MCF 10A (cell line): ENCODE measurements around the gene AGER. TPM values are rescaled to one million over a fixed set of nuclear protein-coding genes. Genes with fewer than 3 reads are reported as not detected.

Experiments used
- BruUV-seq: library from RNA; stranded (reverse); fragments of 400-500 nt; replicated peaks from 2 replicates; lab custom pipeline; 2021; lab: Mats Ljungman, UMichigan
- CTCF ChIA-PET: fragments of 300-600 bp; sonication (Branson Sonifier 250); formaldehyde crosslinking; extraction: SDS; loops from one replicate; lab custom pipeline; 2021; ENCODE audit warnings: antibody characterized with exemption, inconsistent platforms; lab: Yijun Ruan, JAX
- POLR2A ChIA-PET: fragments of 300-600, 350-650 bp; sonication (Branson Sonifier 250); formaldehyde crosslinking; extraction: SDS; loops from one replicate; lab custom pipeline; 2020; ENCODE audit warnings: antibody characterized with exemption, inconsistent platforms; lab: Yijun Ruan, JAX
- DNase-seq: peaks from one replicate; pipeline ENCODE4 v3.0.0-alpha.2; 2018; ENCODE audit not compliant: unreplicated experiment
- H3K27ac Mint-ChIP-seq: one replicate; pipeline ENCODE4 v1.8.0; 2022; ENCODE audit warnings: mild to moderate bottlenecking, low read depth, mixed read lengths; ENCODE audit not compliant: unreplicated experiment
- H3K27me3 Mint-ChIP-seq: one replicate; pipeline ENCODE4 v1.8.0; 2022; ENCODE audit warnings: mixed read lengths; ENCODE audit not compliant: insufficient read depth, unreplicated experiment
- H3K36me3 Mint-ChIP-seq: one replicate; pipeline ENCODE4 v1.8.0; 2022; ENCODE audit warnings: mild to moderate bottlenecking, moderate library complexity, mixed read lengths; ENCODE audit not compliant: insufficient read depth, unreplicated experiment
- H3K4me1 Mint-ChIP-seq: one replicate; pipeline ENCODE4 v1.8.0; 2022; ENCODE audit warnings: mixed read lengths; ENCODE audit not compliant: insufficient read depth, unreplicated experiment
- H3K4me3 Mint-ChIP-seq: one replicate; pipeline ENCODE4 v1.8.0; 2022; ENCODE audit warnings: mild to moderate bottlenecking, moderate library complexity, mixed read lengths; ENCODE audit not compliant: unreplicated experiment
- H3K9me3 Mint-ChIP-seq: one replicate; pipeline ENCODE4 v1.8.0; 2022; ENCODE audit warnings: mixed read lengths; ENCODE audit not compliant: unreplicated experiment
- intact Hi-C: fragments of 100-400 bp; cut with micrococcal nuclease; formaldehyde crosslinking; loops from 2 replicates; pipeline ENCODE4 v1.14.1; 2022
- total RNA-seq: library from RNA; stranded (reverse); gene quantifications from 2 replicates; pipeline ENCODE4 v1.2.3, GENCODE V29; 2022
- TF ChIP-seq, protein P1 (sequence below): fragments of 200-600 bp; IDR thresholded peaks from one replicate; pipeline ENCODE4 v1.8.0; 2022; ENCODE audit warnings: antibody characterized with exemption, mild to moderate bottlenecking; ENCODE audit not compliant: unreplicated experiment

The AGER gene
- total RNA-seq, 1 experiment from 2014 or later, result 8.0 TPM

DNA sequence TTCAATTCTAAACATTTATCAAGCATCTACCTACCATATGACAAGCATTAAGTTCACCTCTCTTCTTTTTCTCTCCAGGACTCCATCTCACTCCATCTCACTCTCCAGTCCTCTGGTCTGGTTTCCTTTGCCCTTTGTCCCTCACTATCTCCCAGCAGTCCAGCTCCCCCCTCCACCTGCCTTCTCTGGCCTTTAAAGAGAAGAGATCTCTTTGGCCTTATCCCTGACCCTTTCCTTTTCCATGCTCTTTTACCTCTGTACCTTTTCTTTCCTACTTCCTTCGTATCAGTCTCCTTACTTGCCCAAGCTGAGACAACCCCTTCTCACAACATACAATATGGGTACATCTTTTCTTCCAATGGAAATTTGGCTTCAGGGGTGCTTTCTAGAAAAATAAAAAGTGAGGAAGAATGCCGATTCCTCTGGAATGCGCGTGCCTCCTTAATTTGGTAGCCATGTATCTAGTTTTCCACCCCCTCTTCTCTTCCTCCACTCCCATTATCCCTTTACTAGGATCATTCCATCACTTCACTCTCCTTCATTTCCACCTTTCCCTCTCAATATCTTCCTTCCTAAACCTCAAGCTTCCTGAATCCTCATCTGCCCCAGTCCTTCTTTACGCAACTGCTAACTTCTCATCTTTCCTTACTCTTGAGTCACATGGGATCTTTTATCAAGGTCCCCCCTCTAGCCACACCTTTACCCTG is 7.4 kb downstream of the AGER start:
- TF ChIP-seq, protein P1, sequence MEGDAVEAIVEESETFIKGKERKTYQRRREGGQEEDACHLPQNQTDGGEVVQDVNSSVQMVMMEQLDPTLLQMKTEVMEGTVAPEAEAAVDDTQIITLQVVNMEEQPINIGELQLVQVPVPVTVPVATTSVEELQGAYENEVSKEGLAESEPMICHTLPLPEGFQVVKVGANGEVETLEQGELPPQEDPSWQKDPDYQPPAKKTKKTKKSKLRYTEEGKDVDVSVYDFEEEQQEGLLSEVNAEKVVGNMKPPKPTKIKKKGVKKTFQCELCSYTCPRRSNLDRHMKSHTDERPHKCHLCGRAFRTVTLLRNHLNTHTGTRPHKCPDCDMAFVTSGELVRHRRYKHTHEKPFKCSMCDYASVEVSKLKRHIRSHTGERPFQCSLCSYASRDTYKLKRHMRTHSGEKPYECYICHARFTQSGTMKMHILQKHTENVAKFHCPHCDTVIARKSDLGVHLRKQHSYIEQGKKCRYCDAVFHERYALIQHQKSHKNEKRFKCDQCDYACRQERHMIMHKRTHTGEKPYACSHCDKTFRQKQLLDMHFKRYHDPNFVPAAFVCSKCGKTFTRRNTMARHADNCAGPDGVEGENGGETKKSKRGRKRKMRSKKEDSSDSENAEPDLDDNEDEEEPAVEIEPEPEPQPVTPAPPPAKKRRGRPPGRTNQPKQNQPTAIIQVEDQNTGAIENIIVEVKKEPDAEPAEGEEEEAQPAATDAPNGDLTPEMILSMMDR, result no peak
- H3K4me3 Mint-ChIP-seq, result peak overlapping the region; percentile 79
- TSS peak; percentile 78 for BruUV-seq
- H3K9me3 Mint-ChIP-seq, result no peaks in the 10 kb centered on the region
- H3K36me3 Mint-ChIP-seq, result peaks cover 42% of the 10 kb centered on the region
- ChIA-PET POLR2A (interaction anchor here (0.6 to 5.0 kb wide), 26 partner anchors 9 to 1074 kb away, joined by 3 to 112 read pairs (median 4); partner anchors contain the start of genes ATF6B, BRD2, DXO and EHMT2), CTCF (interaction anchor here (0.6 to 1.3 kb wide), 3 partner anchors 14 to 292 kb away, joined by 3 to 4 read pairs (median 3); partner anchors contain the start of gene PBX2)
- H3K27ac Mint-ChIP-seq, result peak overlapping the region; percentile 91
- H3K4me1 Mint-ChIP-seq, result peaks cover 58% of the 10 kb centered on the region
- no peaks in the 10 kb centered on the region for H3K27me3 Mint-ChIP-seq
- DNase-seq, result no peak
- intact Hi-C loops, result loop anchor here (1.0 kb wide), 1 partner anchor 22 kb away; the partner anchor contains the start of gene PPT2

GRCh38 chr6:32175711-32176475 is 8.2 kb downstream of the AGER start, which contains the start of gene AGPAT1:
Gene AGPAT1 (minus strand): TSS chr6:32176084. CDS start chr6:32171496, 4,588 bp downstream.
- Mint-ChIP-seq H3K27me3 (no peaks in the 10 kb centered on the region), H3K9me3 (no peaks in the 10 kb centered on the region), H3K27ac (peak within 1 kb of the TSS; percentile 91), H3K4me3 (peak within 1 kb of the TSS; percentile 79), H3K4me1 (peaks cover 53% of the 10 kb centered on the region), H3K36me3 (peaks cover 37% of the 10 kb centered on the region)
- BruUV-seq, result no TSS peak
- peak; percentile 95 for DNase-seq
- ChIA-PET POLR2A (interaction anchor here (1.0 to 5.0 kb wide), 14 partner anchors 8 to 795 kb away, joined by 3 to 112 read pairs (median 6); partner anchors contain the start of genes ATF6B, DXO, FKBPL and GPSM3), CTCF (interaction anchor here (0.6 to 1.1 kb wide), 2 partner anchors 20 to 57 kb away, joined by 3 read pairs; no protein-coding TSS in a partner anchor)
- TF ChIP-seq, protein P1, result no peak
- intact Hi-C loops, result no loop called here

- H3K27me3 Mint-ChIP-seq, result no peaks in the 10 kb centered on the region
- peaks cover 47% of the 10 kb centered on the region for H3K4me1 Mint-ChIP-seq
- POLR2A ChIA-PET, result no interaction called here
Observed at GRCh38 chr6:32175322-32175710, 8.7 kb downstream of the AGER start.

More at GRCh38 chr6:32175322-32175710, 8.7 kb downstream of the AGER start:
- TF ChIP-seq, protein P1, result no peak
- CTCF ChIA-PET, result no interaction called here
- peak overlapping the region; percentile 79 for H3K4me3 Mint-ChIP-seq
- BruUV-seq, result no TSS peak
- peak overlapping the region; percentile 91 for H3K27ac Mint-ChIP-seq
- no peak for DNase-seq
- peaks cover 33% of the 10 kb centered on the region for H3K36me3 Mint-ChIP-seq
- no peaks in the 10 kb centered on the region for H3K9me3 Mint-ChIP-seq
- intact Hi-C loops, result no loop called here
